Measurements from ENCODE around the gene C19orf47.
A peak's percentile ranks its signal among the peaks of the same experiment; 100 is the strongest.
"Not testable (repeated sequence)": the region's sequence is repeated elsewhere in the genome, so short reads cannot be mapped to it uniquely, and the experiment has no call there.

C19orf47 gene

GRCh38 chr19:40374084-40374483 is 25.9 kb upstream of the C19orf47 start:
- DNase-seq = no peak

DNA sequence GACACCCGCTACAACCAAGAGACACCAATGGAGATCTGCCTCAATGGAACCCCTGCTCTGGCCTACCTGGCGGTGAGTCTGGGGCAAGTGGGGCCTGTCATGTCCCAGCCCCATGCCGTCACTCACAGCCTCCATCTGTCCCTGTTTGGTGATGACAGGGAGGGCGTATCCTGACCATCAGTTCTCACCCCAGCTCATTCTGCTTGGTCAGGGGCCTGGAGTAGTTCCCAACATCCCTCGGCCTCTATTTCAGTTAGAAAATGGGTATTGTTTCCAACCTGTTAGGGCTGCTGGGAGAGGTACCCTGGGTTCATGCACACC is 23.6 kb upstream of the C19orf47 start:
- DNase-seq = no peak

DNA sequence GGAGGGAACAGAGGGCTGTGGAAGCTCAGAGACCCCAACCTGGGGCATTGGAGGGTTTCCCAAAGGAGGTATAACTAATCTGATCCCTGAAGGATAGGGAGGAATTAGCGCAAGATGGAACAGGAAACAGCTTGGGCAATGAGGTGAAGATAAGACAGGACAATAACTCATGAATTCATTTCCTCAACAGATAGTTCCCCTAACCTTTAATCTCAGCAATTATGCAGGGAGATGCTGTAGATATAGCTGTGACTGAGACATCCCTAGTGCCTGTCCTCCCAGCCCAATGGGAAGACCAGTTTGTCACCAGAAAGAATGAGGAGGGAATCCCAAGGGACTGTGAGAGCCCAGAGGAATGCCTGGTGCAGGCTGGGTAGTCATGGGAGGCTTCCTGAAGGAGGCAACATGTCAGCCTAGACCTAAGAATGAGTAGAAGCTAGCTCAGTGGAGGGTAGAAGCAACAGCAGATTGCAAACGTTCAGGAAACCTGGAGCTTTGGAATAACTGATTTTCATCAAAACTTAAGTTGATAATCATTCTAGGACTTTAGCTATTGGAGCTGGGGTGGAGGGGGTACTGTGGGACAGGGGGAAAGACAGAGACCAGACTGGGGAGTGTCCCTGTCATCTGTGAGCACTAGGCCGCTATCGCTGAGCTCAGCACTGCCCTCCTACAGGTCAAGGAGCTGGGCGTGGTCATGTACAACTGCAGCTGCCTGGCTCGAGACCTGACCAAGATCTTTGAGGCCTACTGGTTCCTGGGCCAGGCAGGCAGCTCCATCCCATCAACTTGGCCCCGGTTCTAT is 23.0 kb upstream of the C19orf47 start:
- no peak for DNase-seq

GRCh38 chr19:40370253-40370652 is 22.1 kb upstream of the C19orf47 start:
- not testable (repeated sequence) for DNase-seq

DNA sequence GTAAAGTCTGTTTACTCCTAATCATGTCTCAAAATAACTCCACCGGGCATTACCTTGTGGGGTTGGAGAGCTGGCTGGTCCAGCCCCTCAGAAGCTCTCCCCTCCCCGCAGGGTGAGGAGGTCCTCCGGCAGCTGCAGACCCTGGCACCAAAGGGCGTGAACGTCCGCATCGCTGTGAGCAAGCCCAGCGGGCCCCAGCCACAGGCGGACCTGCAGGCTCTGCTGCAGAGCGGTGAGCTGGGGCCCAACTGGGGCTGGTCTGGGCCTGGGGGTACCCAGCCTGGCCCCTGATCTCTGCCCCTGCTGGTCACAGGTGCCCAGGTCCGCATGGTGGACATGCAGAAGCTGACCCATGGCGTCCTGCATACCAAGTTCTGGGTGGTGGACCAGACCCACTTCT is 21.6 kb upstream of the C19orf47 start:
- no peak for DNase-seq

GRCh38 chr19:40367577-40368434 is 19.6 kb upstream of the C19orf47 start:
- DNase-seq = no peak

GRCh38 chr19:40366697-40367561 is 18.7 kb upstream of the C19orf47 start:
- DNase-seq = peak; percentile 46

GRCh38 chr19:40365613-40366401 is 17.6 kb upstream of the C19orf47 start:
- DNase-seq = peak; percentile 94

GRCh38 chr19:40365010-40365409 is 16.8 kb upstream of the C19orf47 start:
- DNase-seq = no peak

DNA sequence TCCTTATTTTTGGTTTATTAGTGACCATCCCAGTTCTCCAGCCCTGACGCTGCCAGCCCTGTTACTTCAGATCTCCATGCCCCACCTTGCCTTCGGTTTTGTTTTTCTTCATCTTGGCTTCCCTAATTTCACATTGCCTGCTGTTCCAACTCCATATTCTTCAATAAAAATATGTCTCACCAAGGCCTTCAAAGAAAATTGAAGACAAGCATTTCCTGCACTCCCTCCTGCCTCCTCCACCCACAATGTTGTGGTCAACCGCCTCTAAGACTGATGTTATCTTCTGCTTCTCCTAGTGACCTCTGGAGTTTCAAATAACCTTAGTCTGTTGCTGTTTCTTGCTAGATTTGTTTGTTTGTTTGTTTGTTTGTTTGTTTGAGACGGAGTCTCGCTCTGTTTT is 14.9 kb upstream of the C19orf47 start:
- DNase-seq = no peak

DNA sequence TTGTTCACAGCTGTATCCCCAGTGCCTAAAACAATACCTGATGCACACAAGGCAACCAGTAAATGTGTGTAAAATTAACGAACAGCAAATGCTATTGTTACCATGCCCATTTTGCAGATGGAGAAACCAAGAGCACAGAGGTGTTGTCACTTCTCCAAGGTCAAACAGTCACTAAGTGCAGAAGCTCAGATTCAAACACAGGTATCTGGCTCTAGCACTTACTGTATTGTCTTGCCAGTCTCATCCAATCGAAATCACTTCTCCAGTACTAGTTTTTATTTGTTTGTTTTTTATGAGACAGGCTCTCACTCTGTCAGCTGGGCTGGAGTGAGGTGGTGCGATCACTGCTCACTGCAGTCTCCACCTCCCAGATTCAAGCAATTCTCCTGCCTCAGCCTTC is 14.0 kb upstream of the C19orf47 start:
- DNase-seq = no peak

DNA sequence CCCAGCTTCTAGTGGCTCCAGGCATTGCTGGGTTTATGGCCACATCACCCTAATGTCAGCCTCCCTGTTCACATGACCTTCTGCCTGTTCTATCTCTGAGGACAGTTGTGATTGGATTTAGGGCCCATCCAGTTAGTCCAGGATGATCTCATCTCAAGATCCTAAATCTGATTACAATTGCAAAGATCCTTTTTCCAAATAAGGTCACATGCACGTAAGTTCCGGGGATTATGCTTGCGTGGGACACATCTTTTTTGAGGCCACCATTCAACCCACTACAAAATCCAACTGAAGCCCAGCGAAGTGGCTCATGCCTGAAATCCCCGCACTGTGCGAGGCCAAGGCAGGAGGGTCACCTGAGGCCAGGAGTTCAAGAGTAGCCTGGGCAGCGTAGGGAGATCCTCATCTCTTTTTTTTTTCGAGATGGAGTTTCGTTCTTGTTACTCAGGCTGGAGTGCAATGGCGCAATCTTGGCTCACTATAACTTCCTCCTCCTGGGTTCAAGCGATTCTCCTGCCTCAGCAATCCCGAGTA is 12.6 kb upstream of the C19orf47 start:
- no peak for DNase-seq

DNA sequence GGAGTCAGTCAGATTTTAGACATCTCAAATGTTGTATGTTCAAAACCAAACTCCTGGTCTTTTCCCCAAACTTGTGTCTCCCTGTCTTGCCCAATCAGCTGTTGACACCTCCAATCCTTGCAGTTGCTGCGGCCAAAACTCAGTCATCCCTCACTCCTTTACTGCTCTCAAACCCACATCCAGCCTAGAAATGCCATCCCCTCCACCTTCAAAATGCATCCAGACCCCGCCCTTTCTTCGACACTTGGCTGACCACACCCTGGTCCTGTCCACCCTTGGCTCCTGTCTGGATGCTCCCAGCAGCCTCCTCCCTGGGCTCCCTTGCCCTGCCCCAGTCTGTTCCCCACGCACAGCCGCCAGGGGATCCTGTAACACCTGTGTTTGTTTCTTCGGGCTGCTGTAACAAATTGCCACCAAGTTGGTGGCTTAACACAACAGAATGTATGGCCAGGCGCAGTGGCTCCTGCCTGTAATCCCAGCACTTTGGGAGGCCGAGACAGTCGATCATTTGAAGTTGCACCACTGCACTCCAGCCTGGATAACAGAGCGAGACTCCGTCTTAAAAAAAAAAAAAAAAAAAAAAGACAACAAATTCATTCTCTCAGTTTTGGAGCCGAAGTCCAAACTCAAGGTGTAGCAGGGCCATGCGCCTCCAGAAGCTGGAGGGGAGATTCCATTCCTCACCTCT is 12.0 kb upstream of the C19orf47 start:
- no peak for DNase-seq

DNA sequence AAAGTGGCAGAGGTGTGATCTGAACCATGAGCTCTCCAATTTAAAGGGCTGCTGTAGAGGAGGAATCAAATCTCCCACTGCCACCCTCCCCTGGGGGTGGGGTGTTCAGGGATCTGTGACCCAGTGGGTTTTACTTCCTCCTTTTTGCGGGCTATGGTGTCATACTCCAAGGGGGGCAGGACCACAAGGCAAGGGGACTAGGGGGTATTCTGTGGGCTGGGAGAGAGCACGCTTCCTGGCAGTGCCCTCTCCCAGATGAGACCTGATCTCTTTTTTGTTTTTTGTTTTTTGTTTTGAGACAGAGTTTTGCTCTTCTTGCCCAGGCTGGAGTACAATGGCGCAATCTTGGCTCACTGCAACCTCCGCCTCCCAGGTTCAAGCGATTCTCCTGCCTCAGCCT is 10.6 kb upstream of the C19orf47 start:
- no peak for DNase-seq

DNA sequence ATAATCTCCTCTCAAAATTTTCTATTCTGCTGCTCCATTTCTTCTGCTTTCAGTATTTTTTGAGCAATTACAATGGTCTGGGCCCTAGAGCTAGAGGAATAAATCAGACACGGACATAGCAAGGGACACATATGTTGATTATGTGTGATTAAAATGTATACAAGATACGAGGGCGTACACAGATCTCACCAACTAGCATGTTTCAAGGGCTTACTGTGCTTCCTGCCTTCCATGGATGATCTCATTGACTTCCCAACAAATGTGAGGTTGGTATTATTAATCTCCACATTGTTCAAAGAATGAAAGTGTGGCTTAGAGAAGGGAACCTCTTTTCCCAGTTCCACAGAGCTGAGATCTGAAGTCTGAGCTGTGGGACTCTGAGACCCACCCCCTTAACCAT is 9.4 kb upstream of the C19orf47 start:
- DNase-seq = no peak

GRCh38 chr19:40356681-40357595 is 8.7 kb upstream of the C19orf47 start:
- DNase-seq = no peak

DNA sequence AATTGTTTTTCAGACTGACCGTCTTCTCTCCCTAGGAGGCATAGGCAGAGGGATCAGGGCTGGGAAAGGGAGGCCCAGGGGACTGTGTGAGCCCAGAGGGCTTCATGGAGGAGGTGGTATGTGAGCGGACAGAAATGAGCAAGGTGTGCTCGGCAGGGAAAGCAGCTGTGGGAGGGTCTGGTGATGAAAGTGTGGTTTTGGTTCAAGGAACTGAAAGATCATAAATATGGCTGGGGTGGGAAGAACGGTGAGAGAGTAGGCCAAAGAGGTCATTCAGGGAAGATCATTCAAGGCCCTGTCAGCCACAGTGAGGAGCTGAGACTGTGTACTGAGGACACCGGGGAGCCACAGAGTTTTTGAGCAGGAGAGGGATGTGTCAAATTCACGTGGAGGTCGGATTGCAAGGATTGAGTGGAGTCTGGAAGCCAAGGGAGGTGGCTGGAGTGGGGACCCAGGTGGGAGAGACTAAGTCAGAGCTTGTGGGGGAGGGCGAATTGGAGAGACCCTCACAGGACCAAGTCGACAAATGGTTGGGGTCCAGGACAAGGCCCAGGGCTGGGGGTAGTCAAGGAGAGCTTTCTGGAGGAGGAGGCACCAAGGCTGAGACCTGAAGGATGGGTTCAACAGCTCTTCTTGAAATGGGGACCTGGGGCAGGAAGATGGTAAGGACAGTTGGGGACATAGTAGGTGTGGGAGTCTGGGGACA is 7.9 kb upstream of the C19orf47 start:
- DNase-seq = no peak

- DNase-seq = no peak
These were observed 837 bp upstream of the C19orf47 start for GRCh38 chr19:40348961-40349507.

- no peak for DNase-seq
These were observed 3.8 kb downstream of the C19orf47 start for GRCh38 chr19:40344422-40344821.
